ENCODE results near the gene SPATS2L. TPM values are rescaled to one million over a fixed set of nuclear protein-coding genes. Genes with fewer than 3 reads are reported as not detected.
A peak's percentile ranks its signal among the peaks of the same experiment; 100 is the strongest.

The SPATS2L gene
- total and polyA plus RNA-seq, 2 of the 13 experiments (the other 11 are each of a cell fraction or from before 2014, with no cell fraction given): 154 to 212 TPM

DNA sequence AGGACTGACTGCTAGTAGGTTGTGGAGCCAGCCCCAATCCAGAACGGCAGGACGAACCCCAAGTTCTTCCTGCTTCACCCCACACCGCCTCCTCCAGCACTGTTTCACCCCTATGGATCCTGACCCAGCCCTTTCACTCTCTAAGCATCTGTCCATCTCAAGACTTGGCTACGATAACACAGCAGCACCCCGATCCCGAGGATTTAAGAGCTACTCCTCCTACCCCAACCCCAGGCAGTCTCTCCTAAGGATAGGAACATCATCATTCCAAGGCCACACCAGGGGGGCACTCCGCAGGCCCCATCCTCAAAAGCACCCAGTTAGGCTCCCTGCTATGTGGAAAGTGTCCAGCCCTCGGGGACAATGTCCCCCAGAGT is 202.7 kb downstream of the SPATS2L start (continued):
- TF ChIP-seq, protein P1, sequence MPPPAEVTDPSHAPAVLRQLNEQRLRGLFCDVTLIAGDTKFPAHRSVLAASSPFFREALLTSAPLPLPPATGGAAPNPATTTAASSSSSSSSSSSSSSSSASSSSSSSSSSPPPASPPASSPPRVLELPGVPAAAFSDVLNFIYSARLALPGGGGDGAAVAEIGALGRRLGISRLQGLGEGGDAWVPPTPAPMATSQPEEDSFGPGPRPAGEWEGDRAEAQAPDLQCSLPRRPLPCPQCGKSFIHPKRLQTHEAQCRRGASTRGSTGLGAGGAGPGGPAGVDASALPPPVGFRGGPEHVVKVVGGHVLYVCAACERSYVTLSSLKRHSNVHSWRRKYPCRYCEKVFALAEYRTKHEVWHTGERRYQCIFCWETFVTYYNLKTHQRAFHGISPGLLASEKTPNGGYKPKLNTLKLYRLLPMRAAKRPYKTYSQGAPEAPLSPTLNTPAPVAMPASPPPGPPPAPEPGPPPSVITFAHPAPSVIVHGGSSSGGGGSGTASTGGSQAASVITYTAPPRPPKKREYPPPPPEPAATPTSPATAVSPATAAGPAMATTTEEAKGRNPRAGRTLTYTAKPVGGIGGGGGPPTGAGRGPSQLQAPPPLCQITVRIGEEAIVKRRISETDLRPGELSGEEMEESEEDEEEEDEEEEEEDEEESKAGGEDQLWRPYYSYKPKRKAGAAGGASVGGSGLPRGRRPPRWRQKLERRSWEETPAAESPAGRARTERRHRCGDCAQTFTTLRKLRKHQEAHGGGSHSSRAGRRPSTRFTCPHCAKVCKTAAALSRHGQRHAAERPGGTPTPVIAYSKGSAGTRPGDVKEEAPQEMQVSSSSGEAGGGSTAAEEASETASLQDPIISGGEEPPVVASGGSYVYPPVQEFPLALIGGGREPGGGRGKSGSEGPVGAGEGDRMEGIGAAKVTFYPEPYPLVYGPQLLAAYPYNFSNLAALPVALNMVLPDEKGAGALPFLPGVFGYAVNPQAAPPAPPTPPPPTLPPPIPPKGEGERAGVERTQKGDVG (CRISPR knock-in tag; IDR thresholded peaks at IDR 0.05; ENCODE audit: borderline replicate concordance): no peak
- TF ChIP-seq, protein P2, sequence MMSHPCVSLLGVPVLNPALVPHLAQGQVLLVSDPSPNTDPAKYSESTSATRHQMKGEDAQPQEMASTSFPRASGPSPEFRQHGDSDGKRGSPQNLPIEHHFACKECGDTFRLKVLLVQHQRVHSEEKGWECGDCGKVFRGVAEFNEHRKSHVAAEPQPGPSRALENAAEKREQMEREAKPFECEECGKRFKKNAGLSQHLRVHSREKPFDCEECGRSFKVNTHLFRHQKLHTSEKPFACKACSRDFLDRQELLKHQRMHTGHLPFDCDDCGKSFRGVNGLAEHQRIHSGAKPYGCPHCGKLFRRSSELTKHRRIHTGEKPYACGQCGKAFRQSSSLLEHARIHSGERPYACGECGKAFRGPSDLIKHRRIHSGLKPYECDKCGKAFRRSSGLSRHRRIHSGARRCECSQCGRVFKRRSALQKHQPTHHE (CRISPR knock-in tag; IDR thresholded peaks at IDR 0.05; ENCODE audit: borderline replicate concordance): 0 out of 2 replicates have a peak, but pooled peaks have one; percentile 33
- TF ChIP-seq ZNF136 (CRISPR knock-in tag; IDR thresholded peaks at IDR 0.05; ENCODE audit: low read depth) (0 out of 2 replicates have a peak, but pooled peaks have one; percentile 32), NR2F1 (CRISPR knock-in tag; IDR thresholded peaks at IDR 0.05) (no peak), NFE2L1 (CRISPR knock-in tag; IDR thresholded peaks at IDR 0.05; ENCODE audit: borderline replicate concordance) (no peak), ZNF225 (CRISPR knock-in tag; IDR thresholded peaks at IDR 0.05) (peak; percentile 9; the same call in 1 of the 2 replicates), SSRP1 (CRISPR knock-in tag; IDR thresholded peaks at IDR 0.05) (no peak), ZNF33A (CRISPR knock-in tag; IDR thresholded peaks at IDR 0.05; ENCODE audit: borderline replicate concordance) (no peak), ZNF317 (CRISPR knock-in tag; IDR thresholded peaks at IDR 0.05) (no peak), SAP130 (CRISPR knock-in tag; IDR thresholded peaks at IDR 0.05; ENCODE audit: low read depth) (no peak), ZNF713 (CRISPR knock-in tag; IDR thresholded peaks at IDR 0.05) (no peak), ZNF839 (CRISPR knock-in tag; IDR thresholded peaks at IDR 0.05; ENCODE audit: borderline replicate concordance) (no peak), ELF3 (CRISPR knock-in tag; IDR thresholded peaks at IDR 0.05) (no peak), NR2C2 (CRISPR knock-in tag; IDR thresholded peaks at IDR 0.05; ENCODE audit: borderline replicate concordance) (no peak; the same call in 1 of the 2 replicates), PITX1 (CRISPR knock-in tag; IDR thresholded peaks at IDR 0.05) (no peak), SMARCE1 (IDR thresholded peaks at IDR 0.05; ENCODE audit: borderline replicate concordance) (no peak), ZNF629 (CRISPR knock-in tag; conservative IDR thresholded peaks at IDR 0.05) (no peak), ZNF232 (CRISPR knock-in tag; IDR thresholded peaks at IDR 0.05; ENCODE audit: borderline replicate concordance) (no peak), RFX1 (IDR thresholded peaks at IDR 0.05) (no peak), ZNF746 (CRISPR knock-in tag; IDR thresholded peaks at IDR 0.05) (no peak), ZNF672 (CRISPR knock-in tag; IDR thresholded peaks at IDR 0.05) (no peak), ZNF34 (CRISPR knock-in tag; IDR thresholded peaks at IDR 0.05; ENCODE audit: borderline replicate concordance) (no peak)
- TF ChIP-seq, protein P3, sequence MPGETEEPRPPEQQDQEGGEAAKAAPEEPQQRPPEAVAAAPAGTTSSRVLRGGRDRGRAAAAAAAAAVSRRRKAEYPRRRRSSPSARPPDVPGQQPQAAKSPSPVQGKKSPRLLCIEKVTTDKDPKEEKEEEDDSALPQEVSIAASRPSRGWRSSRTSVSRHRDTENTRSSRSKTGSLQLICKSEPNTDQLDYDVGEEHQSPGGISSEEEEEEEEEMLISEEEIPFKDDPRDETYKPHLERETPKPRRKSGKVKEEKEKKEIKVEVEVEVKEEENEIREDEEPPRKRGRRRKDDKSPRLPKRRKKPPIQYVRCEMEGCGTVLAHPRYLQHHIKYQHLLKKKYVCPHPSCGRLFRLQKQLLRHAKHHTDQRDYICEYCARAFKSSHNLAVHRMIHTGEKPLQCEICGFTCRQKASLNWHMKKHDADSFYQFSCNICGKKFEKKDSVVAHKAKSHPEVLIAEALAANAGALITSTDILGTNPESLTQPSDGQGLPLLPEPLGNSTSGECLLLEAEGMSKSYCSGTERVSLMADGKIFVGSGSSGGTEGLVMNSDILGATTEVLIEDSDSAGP (CRISPR knock-in tag; IDR thresholded peaks at IDR 0.05; ENCODE audit: borderline replicate concordance): no peak
- TF ChIP-seq, protein P4, sequence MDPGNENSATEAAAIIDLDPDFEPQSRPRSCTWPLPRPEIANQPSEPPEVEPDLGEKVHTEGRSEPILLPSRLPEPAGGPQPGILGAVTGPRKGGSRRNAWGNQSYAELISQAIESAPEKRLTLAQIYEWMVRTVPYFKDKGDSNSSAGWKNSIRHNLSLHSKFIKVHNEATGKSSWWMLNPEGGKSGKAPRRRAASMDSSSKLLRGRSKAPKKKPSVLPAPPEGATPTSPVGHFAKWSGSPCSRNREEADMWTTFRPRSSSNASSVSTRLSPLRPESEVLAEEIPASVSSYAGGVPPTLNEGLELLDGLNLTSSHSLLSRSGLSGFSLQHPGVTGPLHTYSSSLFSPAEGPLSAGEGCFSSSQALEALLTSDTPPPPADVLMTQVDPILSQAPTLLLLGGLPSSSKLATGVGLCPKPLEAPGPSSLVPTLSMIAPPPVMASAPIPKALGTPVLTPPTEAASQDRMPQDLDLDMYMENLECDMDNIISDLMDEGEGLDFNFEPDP (CRISPR knock-in tag; conservative IDR thresholded peaks at IDR 0.05): no peak
